Effector memory CD8-positive, alpha-beta T cell (primary cell): ENCODE data around the gene HOXA3.

Experiments
- ATAC-seq: fragments of 150-1000 bp; cut with Tn5 transposase; replicated peaks from 2 replicates; pipeline ENCODE4 v1.10.0; 2021; ENCODE audit warnings: mild to moderate bottlenecking, moderate library complexity
- DNase-seq, 3 experiments: peaks; one replicate each; pipeline ENCODE4 v3.0.0; 2021
- H3K27ac Mint-ChIP-seq, 2 donors: one replicate each; pipeline ENCODE4 v1.8.0; 2022; ENCODE audit warnings: mild to moderate bottlenecking in 2 of 2, mixed read lengths in 2 of 2, moderate library complexity in 2 of 2
- H3K27me3 Mint-ChIP-seq, 2 donors: one replicate each; pipeline ENCODE4 v1.8.0; 2022; ENCODE audit warnings: mixed read lengths in 2 of 2
- H3K36me3 Mint-ChIP-seq: one replicate; pipeline ENCODE4 v1.8.0; 2022; ENCODE audit warnings: mild to moderate bottlenecking, moderate library complexity, mixed read lengths; ENCODE audit not compliant: insufficient read depth
- H3K4me1 Mint-ChIP-seq, 2 donors: one replicate each; pipeline ENCODE4 v1.8.0; 2022; ENCODE audit warnings: low read depth in 2 of 2, mixed read lengths in 2 of 2
- H3K4me3 Mint-ChIP-seq, 2 donors: one replicate each; pipeline ENCODE4 v1.8.0; 2022; ENCODE audit warnings: mild to moderate bottlenecking in 2 of 2, mixed read lengths in 2 of 2, moderate library complexity in 2 of 2
- H3K9me3 Mint-ChIP-seq, 2 donors: one replicate each; pipeline ENCODE4 v1.8.0; 2022; ENCODE audit warnings: mixed read lengths in 2 of 2

The HOXA3 gene

GRCh38 chr7:27095050-27095896 is 57.1 kb downstream of the HOXA3 start:
- Mint-ChIP-seq H3K27ac (peak overlapping the region; percentile 79 to 84), H3K4me1 (peaks cover 24 to 29% of the 10 kb centered on the region in 2 donors), H3K36me3 (peaks cover 18% of the 10 kb centered on the region), H3K9me3 (no peaks in the 10 kb centered on the region), H3K27me3 (peaks cover 40 to 60% of the 10 kb centered on the region in 2 donors), H3K4me3 (peak overlapping the region; percentile 78 to 83)
- ATAC-seq (peak; percentile 26), DNase-seq (no peak)

- Mint-ChIP-seq H3K9me3 (no peaks in the 10 kb centered on the region), H3K4me1 (peaks cover 24 to 29% of the 10 kb centered on the region in 2 donors), H3K27me3 (peaks cover 46 to 60% of the 10 kb centered on the region in 2 donors), H3K4me3 (peak overlapping the region; percentile 78 to 83), H3K27ac (no peak overlapping the region), H3K36me3 (peaks cover 12% of the 10 kb centered on the region)
- DNase-seq (no peak), ATAC-seq (no peak)
Measured at GRCh38 chr7:27094304-27095049, 57.9 kb downstream of the HOXA3 start.

GRCh38 chr7:27093184-27093895 is 59.0 kb downstream of the HOXA3 start:
- Mint-ChIP-seq H3K36me3 (peaks cover 10% of the 10 kb centered on the region), H3K4me3 (no peak overlapping the region), H3K27ac (no peak overlapping the region), H3K4me1 (peaks cover 19 to 29% of the 10 kb centered on the region in 2 donors), H3K27me3 (peaks cover 51 to 60% of the 10 kb centered on the region in 2 donors), H3K9me3 (no peaks in the 10 kb centered on the region)
- no peak for ATAC-seq
- no peak for DNase-seq

- Mint-ChIP-seq H3K9me3 (no peaks in the 10 kb centered on the region), H3K27ac (no peak overlapping the region), H3K27me3 (peaks cover 57 to 59% of the 10 kb centered on the region in 2 donors), H3K36me3 (peaks cover 10% of the 10 kb centered on the region), H3K4me3 (no peak overlapping the region), H3K4me1 (peaks cover 18 to 28% of the 10 kb centered on the region in 2 donors)
- no peak for DNase-seq
- ATAC-seq, result no peak
Measured at GRCh38 chr7:27092819-27093110, 59.6 kb downstream of the HOXA3 start.

GRCh38 chr7:27091941-27092818 is 60.2 kb downstream of the HOXA3 start:
- Mint-ChIP-seq H3K9me3 (no peaks in the 10 kb centered on the region), H3K27ac (no peak overlapping the region), H3K36me3 (peaks cover 10% of the 10 kb centered on the region), H3K4me1 (peaks cover 15 to 23% of the 10 kb centered on the region in 2 donors), H3K4me3 (no peak overlapping the region), H3K27me3 (peaks cover 59 to 63% of the 10 kb centered on the region in 2 donors)
- ATAC-seq (no peak), DNase-seq (no peak)

GRCh38 chr7:27091105-27091504 is 61.3 kb downstream of the HOXA3 start:
- H3K9me3 Mint-ChIP-seq, result no peaks in the 10 kb centered on the region
- no peak overlapping the region for H3K27ac Mint-ChIP-seq
- DNase-seq (no peak), ATAC-seq (no peak)
- H3K4me1 Mint-ChIP-seq, result peaks cover 10 to 16% of the 10 kb centered on the region in 2 donors
- H3K27me3 Mint-ChIP-seq, result peaks cover 66 to 67% of the 10 kb centered on the region in 2 donors
- no peak overlapping the region for H3K4me3 Mint-ChIP-seq
- H3K36me3 Mint-ChIP-seq, result peaks cover 5% of the 10 kb centered on the region

GRCh38 chr7:27088002-27088922 is 64.1 kb downstream of the HOXA3 start:
- Mint-ChIP-seq H3K27ac (no peak overlapping the region), H3K4me1 (peaks cover 2 to 4% of the 10 kb centered on the region in 2 donors), H3K27me3 (peaks cover 66 to 70% of the 10 kb centered on the region in 2 donors)

GRCh38 chr7:27083646-27084045 is 68.7 kb downstream of the HOXA3 start:
- DNase-seq (no peak), ATAC-seq (no peak)
- no peak overlapping the region for H3K4me3 Mint-ChIP-seq
- H3K4me1 Mint-ChIP-seq, result peaks cover 0 to 4% of the 10 kb centered on the region in 2 donors
- H3K27ac Mint-ChIP-seq, result no peak overlapping the region
- peaks cover 23 to 24% of the 10 kb centered on the region in 2 donors for H3K27me3 Mint-ChIP-seq
- no peaks in the 10 kb centered on the region for H3K9me3 Mint-ChIP-seq
- peaks cover 3% of the 10 kb centered on the region for H3K36me3 Mint-ChIP-seq

More at GRCh38 chr7:27088002-27088922, 64.1 kb downstream of the HOXA3 start:
- ATAC-seq, result no peak
- DNase-seq, result no peak
- H3K9me3 Mint-ChIP-seq, result no peaks in the 10 kb centered on the region
- H3K36me3 Mint-ChIP-seq, result peaks cover 3% of the 10 kb centered on the region
- peak overlapping the region in 1 of 2 donors; percentile 44 for H3K4me3 Mint-ChIP-seq

GRCh38 chr7:27082171-27082570 is 70.2 kb downstream of the HOXA3 start:
- Mint-ChIP-seq H3K36me3 (peaks cover 2% of the 10 kb centered on the region), H3K4me3 (no peak overlapping the region), H3K27me3 (peaks cover 8 to 11% of the 10 kb centered on the region in 2 donors), H3K9me3 (no peaks in the 10 kb centered on the region), H3K4me1 (peaks cover 0 to 1% of the 10 kb centered on the region in 2 donors), H3K27ac (no peak overlapping the region)
- no peak for ATAC-seq
- DNase-seq, result no peak

- Mint-ChIP-seq H3K4me1 (peaks cover 0 to 1% of the 10 kb centered on the region in 2 donors), H3K9me3 (no peaks in the 10 kb centered on the region), H3K27me3 (peaks cover 3 to 6% of the 10 kb centered on the region in 2 donors), H3K4me3 (no peak overlapping the region), H3K36me3 (no peaks in the 10 kb centered on the region), H3K27ac (no peak overlapping the region)
- ATAC-seq (no peak), DNase-seq (no peak)
Measured at GRCh38 chr7:27080844-27081436, 71.4 kb downstream of the HOXA3 start.

GRCh38 chr7:27079234-27079975 is 73.0 kb downstream of the HOXA3 start:
- DNase-seq (no peak), ATAC-seq (no peak)
- H3K27ac Mint-ChIP-seq, result no peak overlapping the region
- no peaks in the 10 kb centered on the region for H3K9me3 Mint-ChIP-seq
- peaks cover 0 to 1% of the 10 kb centered on the region in 2 donors for H3K4me1 Mint-ChIP-seq
- H3K36me3 Mint-ChIP-seq, result no peaks in the 10 kb centered on the region
- H3K4me3 Mint-ChIP-seq, result no peak overlapping the region
- peaks cover 6 to 19% of the 10 kb centered on the region in 2 donors for H3K27me3 Mint-ChIP-seq
